Heart right ventricle (tissue), 16 donors: Measurements from ENCODE around the gene C5orf47. TPM values are rescaled to one million over a fixed set of nuclear protein-coding genes. Genes with fewer than 3 reads are reported as not detected.

Experiments used
- ATAC-seq, 8 donors: fragments of 200-7000 bp; cut with Tn5 transposase; one replicate each; pipeline ENCODE4 v1.9.1; 2020; ENCODE audit warnings: mild to moderate bottlenecking in 8 of 8, moderate library complexity in 8 of 8, moderate number of reproducible peaks in 1 of 8
- DNase-seq, 2 donors: peaks; one replicate each; pipeline ENCODE4 v3.0.0-alpha.2; 2020
- H3K27ac ChIP-seq, 10 donors: fragments of 200-600 bp; sonication (generic) in 2 of 10; one replicate each; pipeline versions ENCODE4 v1.5.0 to v1.8.0; 2020 to 2022; ENCODE audit warnings: mild to moderate bottlenecking in 3 of 10
- H3K27me3 ChIP-seq, 7 donors: fragments of 200-600 bp; one replicate each; pipeline ENCODE4 v1.8.0; 2021 to 2022; ENCODE audit warnings: mild to moderate bottlenecking in 2 of 7
- H3K36me3 ChIP-seq, 9 donors: fragments of 200-600 bp; sonication (generic) in 1 of 9; one replicate each; pipeline versions ENCODE4 v1.5.0 to v1.8.0; 2020 to 2022; ENCODE audit warnings: mild to moderate bottlenecking in 2 of 9
- H3K4me1 ChIP-seq, 9 donors: fragments of 200-600 bp; sonication (generic) in 1 of 9; one replicate each; pipeline versions ENCODE4 v1.5.0 to v1.8.0; 2020 to 2022; ENCODE audit warnings: mild to moderate bottlenecking in 4 of 9
- H3K4me3 ChIP-seq, 10 donors: fragments of 200-600 bp; sonication (generic) in 2 of 10; one replicate each; pipeline versions ENCODE4 v1.5.0 to v1.8.0; 2020 to 2022; ENCODE audit warnings: mild to moderate bottlenecking in 7 of 10, moderate library complexity in 2 of 10
- H3K9me3 ChIP-seq, 11 donors: fragments of 200-600 bp in 10 of 11; sonication (generic) in 2 of 11; one replicate each; pipeline versions ENCODE4 v1.5.0 to v1.8.0; 2013 to 2022; ENCODE audit warnings: mild to moderate bottlenecking in 2 of 11, control low read depth in 1 of 11, moderate library complexity in 1 of 11
- WGBS, 2 donors: extraction: QIAGEN DNeasy Blood & Tissue Kit; methylation state at CpG; one replicate each; pipeline ENCODE4 v1.1.7; 2013; ENCODE audit warnings: inconsistent platforms in 1 of 2; 5-methylcytosine and 5-hydroxymethylcytosine counted together
- intact Hi-C, 10 donors: fragments of 100-400 bp; cut with DNase I; formaldehyde crosslinking; loops; one replicate each; pipeline versions ENCODE4 v1.11.1 to v1.14.2; 2022
- polyA plus RNA-seq, 2 donors: library from polyadenylated mRNA; stranded (reverse); fragments of 200-250 nt; gene quantifications; one replicate each; pipeline ENCODE4 v1.2.3, GENCODE V29; 2013
- total RNA-seq, 10 donors: library from RNA; stranded (reverse); fragmentation: NEBNext Ultra II Directional in 3 of 10; extraction: Animal tissue kit (Norgen Biotek cat#: 25700) in 3 of 10; gene quantifications; one replicate each; pipeline versions ENCODE4 v1.2.1 to v1.2.4, GENCODE V29; 2021 to 2023
- TF ChIP-seq, protein P1 (sequence below), 9 donors: fragments of 200-600 bp; sonication (generic) in 2 of 9; IDR thresholded peaks; one replicate each; pipeline versions ENCODE4 v1.5.0 to v1.8.0; 2021 to 2022; ENCODE audit warnings: antibody characterized with exemption in 9 of 9, mild to moderate bottlenecking in 5 of 9, moderate library complexity in 1 of 9
- donor health status: Arrhythmogenic right ventricular cardiomyopathy.
- donor health status: ischemic (EF 13 %, LVEDD 7.1; RV severe dilation, severe dysfunction).
- donor health status: healthy with polysubstance abuse.
- donor health status: DM: no; HTN: yes; CAD: no.
- donor health status: DM: no; HTN: no; CAD: no.
- donor health status: ischemic (EF 25% LVEDD 6.9; RV normal size, moderate dysfunction).
- donor health status: ischemic (EF 25% LVEDD 5.7; RV mildly dilated, moderate dysfunction).
- donor health status: healthy.
- donor health status: DM: yes; HTN: yes; CAD: no.
- donor health status: Ischemic cardiomyopathy.
- donor health status: ischemic (EF 35%, LVEDD 5.7; RV mildly dilated, moderate dysfunction).
- donor health status: nonischemic (EF 11% LVEDD 7.7; RV severe dilation, severe dysfunction).
- donor health status: DM: yes; HTN: yes; CAD: no.
- donor health status: PGD.
- donor health status: ischemic (EF 29% LVEDD 5.4; RV normal size, mild dysfunction).
- donor health status: nonischemic (EF 23%, LVEDD 6.1; RV moderate dilation, normal function).

Gene C5orf47
- total and polyA plus RNA-seq, 12 donors = 0.09 to 0.31 (median 0.21) TPM; not detected in 5

- no peak for ATAC-seq
- H3K4me3 ChIP-seq = no peak overlapping the region
- TF ChIP-seq, protein P1, sequence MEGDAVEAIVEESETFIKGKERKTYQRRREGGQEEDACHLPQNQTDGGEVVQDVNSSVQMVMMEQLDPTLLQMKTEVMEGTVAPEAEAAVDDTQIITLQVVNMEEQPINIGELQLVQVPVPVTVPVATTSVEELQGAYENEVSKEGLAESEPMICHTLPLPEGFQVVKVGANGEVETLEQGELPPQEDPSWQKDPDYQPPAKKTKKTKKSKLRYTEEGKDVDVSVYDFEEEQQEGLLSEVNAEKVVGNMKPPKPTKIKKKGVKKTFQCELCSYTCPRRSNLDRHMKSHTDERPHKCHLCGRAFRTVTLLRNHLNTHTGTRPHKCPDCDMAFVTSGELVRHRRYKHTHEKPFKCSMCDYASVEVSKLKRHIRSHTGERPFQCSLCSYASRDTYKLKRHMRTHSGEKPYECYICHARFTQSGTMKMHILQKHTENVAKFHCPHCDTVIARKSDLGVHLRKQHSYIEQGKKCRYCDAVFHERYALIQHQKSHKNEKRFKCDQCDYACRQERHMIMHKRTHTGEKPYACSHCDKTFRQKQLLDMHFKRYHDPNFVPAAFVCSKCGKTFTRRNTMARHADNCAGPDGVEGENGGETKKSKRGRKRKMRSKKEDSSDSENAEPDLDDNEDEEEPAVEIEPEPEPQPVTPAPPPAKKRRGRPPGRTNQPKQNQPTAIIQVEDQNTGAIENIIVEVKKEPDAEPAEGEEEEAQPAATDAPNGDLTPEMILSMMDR (IDR thresholded peaks at IDR 0.05) = no peak
These were observed 14.8 kb downstream of the C5orf47 start for GRCh38 chr5:174003795-174004194.

DNA sequence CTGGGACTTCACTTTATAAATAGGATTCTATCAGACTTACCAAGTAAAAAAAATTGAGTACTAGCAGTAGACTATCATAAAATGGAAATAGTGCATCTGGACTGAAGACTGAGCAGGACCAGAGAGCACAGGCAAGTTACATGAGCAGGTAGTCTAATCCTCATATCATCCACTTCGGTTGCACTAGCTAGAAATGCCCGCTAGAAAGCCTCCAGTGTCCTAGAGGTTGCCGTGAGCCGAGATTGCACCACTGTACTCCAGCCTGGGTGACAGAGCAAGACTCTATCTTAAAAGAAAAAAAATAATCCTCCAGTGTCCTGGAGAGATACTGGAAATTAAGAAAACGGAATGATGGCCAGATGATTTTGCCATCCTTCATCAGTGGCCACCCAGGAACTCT, 20.0 kb downstream of the C5orf47 start:
- WGBS, 2 donors = 88 to 90% methylated on average over 5 of the region's 5 CpGs
- H3K36me3 ChIP-seq = no peaks in the 10 kb centered on the region
- no peak for ATAC-seq
- peaks cover 0 to 6% (median 0%) of the 10 kb centered on the region in 7 donors for H3K27me3 ChIP-seq
- intact Hi-C loops = no loop called here
- no peak for DNase-seq
- TF ChIP-seq, protein P1 (IDR thresholded peaks at IDR 0.05) = no peak
- no peak overlapping the region for H3K4me3 ChIP-seq
- no peaks in the 10 kb centered on the region for H3K9me3 ChIP-seq
- no peak overlapping the region for H3K27ac ChIP-seq
- no peaks in the 10 kb centered on the region for H3K4me1 ChIP-seq

More at GRCh38 chr5:174003795-174004194, 14.8 kb downstream of the C5orf47 start:
- no peaks in the 10 kb centered on the region for H3K9me3 ChIP-seq
- intact Hi-C loops = no loop called here
- peaks cover 0 to 6% (median 0%) of the 10 kb centered on the region in 7 donors for H3K27me3 ChIP-seq
- H3K36me3 ChIP-seq = no peaks in the 10 kb centered on the region
- DNase-seq = no peak
- H3K4me1 ChIP-seq = no peaks in the 10 kb centered on the region
- no peak overlapping the region for H3K27ac ChIP-seq

- DNase-seq (no peak), ATAC-seq (no peak)
- no peaks in the 10 kb centered on the region for H3K36me3 ChIP-seq
- intact Hi-C loops = no loop called here
- H3K9me3 ChIP-seq = peaks cover 0 to 4% (median 0%) of the 10 kb centered on the region in 11 donors
- H3K27ac ChIP-seq = no peak overlapping the region
- H3K4me1 ChIP-seq = no peaks in the 10 kb centered on the region
- H3K27me3 ChIP-seq = peaks cover 0 to 6% (median 0%) of the 10 kb centered on the region in 7 donors
- no peak overlapping the region for H3K4me3 ChIP-seq
- 71 to 77% methylated on average over 1 of the region's 1 CpG for WGBS, 2 donors
- TF ChIP-seq, protein P1 (IDR thresholded peaks at IDR 0.05) = no peak
These were observed 21.4 kb downstream of the C5orf47 start for GRCh38 chr5:174010365-174010764.

GRCh38 chr5:174011441-174011840, 22.5 kb downstream of the C5orf47 start:
- WGBS, 2 donors = 48 to 54% methylated on average over 3 of the region's 3 CpGs
- peaks cover 0 to 3% (median 0%) of the 10 kb centered on the region in 7 donors for H3K27me3 ChIP-seq
- no peak overlapping the region for H3K27ac ChIP-seq
- ATAC-seq (no peak), DNase-seq (no peak)
- no peaks in the 10 kb centered on the region for H3K4me1 ChIP-seq
- no peaks in the 10 kb centered on the region for H3K36me3 ChIP-seq
- intact Hi-C loops = no loop called here
- no peak overlapping the region for H3K4me3 ChIP-seq
- H3K9me3 ChIP-seq = peaks cover 0 to 4% (median 0%) of the 10 kb centered on the region in 11 donors
- TF ChIP-seq, protein P1 (IDR thresholded peaks at IDR 0.05) = no peak
